Measurements from ENCODE around the gene NTMT1.

NTMT1 gene

GRCh38 chr9:129626079-129626624, at the start of gene NTMT1:
TSS of gene NTMT1 (plus strand) at chr9:129626163. CDS start at chr9:129632704, 6,541 bp downstream.
- Histone ChIP-seq H3K4me1 (ENCODE audit: control insufficient read depth, insufficient read depth, low read length) (no peaks in the 10 kb centered on the region), H3K36me3 (ENCODE audit: control insufficient read depth, insufficient read depth, low read length) (no peaks in the 10 kb centered on the region), H3K27ac (ENCODE audit: low read depth, low read length) (peak within 1 kb of the TSS; percentile 93), H3K27me3 (ENCODE audit: control insufficient read depth, insufficient read depth, low read length) (no peaks in the 10 kb centered on the region), H3K9ac (ENCODE audit: low read length) (peak within 1 kb of the TSS; percentile 95), H3K4me3 (ENCODE audit: low read length) (peak within 1 kb of the TSS; percentile 90)

GRCh38 chr9:129576546-129577543, 49.1 kb upstream of the NTMT1 start:
- H3K9ac ChIP-seq (ENCODE audit: low read length): no peak overlapping the region
- H3K27ac ChIP-seq (ENCODE audit: low read depth, low read length): no peak overlapping the region
- H3K27me3 ChIP-seq (ENCODE audit: control insufficient read depth, insufficient read depth, low read length): no peaks in the 10 kb centered on the region
- H3K36me3 ChIP-seq (ENCODE audit: control insufficient read depth, insufficient read depth, low read length): no peaks in the 10 kb centered on the region
- H3K4me1 ChIP-seq (ENCODE audit: control insufficient read depth, insufficient read depth, low read length): no peaks in the 10 kb centered on the region
- H3K4me3 ChIP-seq (ENCODE audit: low read length): no peak overlapping the region

- Histone ChIP-seq H3K27ac (ENCODE audit: low read depth, low read length) (no peak overlapping the region), H3K27me3 (ENCODE audit: control insufficient read depth, insufficient read depth, low read length) (no peaks in the 10 kb centered on the region), H3K4me3 (ENCODE audit: low read length) (no peak overlapping the region), H3K36me3 (ENCODE audit: control insufficient read depth, insufficient read depth, low read length) (no peaks in the 10 kb centered on the region), H3K9ac (ENCODE audit: low read length) (no peak overlapping the region), H3K4me1 (ENCODE audit: control insufficient read depth, insufficient read depth, low read length) (peaks cover 1% of the 10 kb centered on the region)
Observed at GRCh38 chr9:129579294-129579693, 46.7 kb upstream of the NTMT1 start.

GRCh38 chr9:129580211-129580915, 45.6 kb upstream of the NTMT1 start:
- peaks cover 4% of the 10 kb centered on the region for H3K4me1 ChIP-seq (ENCODE audit: control insufficient read depth, insufficient read depth, low read length)

GRCh38 chr9:129581505-129582189, 44.3 kb upstream of the NTMT1 start:
- H3K27ac ChIP-seq (ENCODE audit: low read depth, low read length): no peak overlapping the region
- H3K9ac ChIP-seq (ENCODE audit: low read length): no peak overlapping the region
- H3K36me3 ChIP-seq (ENCODE audit: control insufficient read depth, insufficient read depth, low read length): no peaks in the 10 kb centered on the region
- no peaks in the 10 kb centered on the region for H3K27me3 ChIP-seq (ENCODE audit: control insufficient read depth, insufficient read depth, low read length)
- H3K4me1 ChIP-seq (ENCODE audit: control insufficient read depth, insufficient read depth, low read length): peaks cover 4% of the 10 kb centered on the region
- no peak overlapping the region for H3K4me3 ChIP-seq (ENCODE audit: low read length)

More at GRCh38 chr9:129580211-129580915, 45.6 kb upstream of the NTMT1 start:
- Histone ChIP-seq H3K36me3 (ENCODE audit: control insufficient read depth, insufficient read depth, low read length) (no peaks in the 10 kb centered on the region), H3K27me3 (ENCODE audit: control insufficient read depth, insufficient read depth, low read length) (no peaks in the 10 kb centered on the region), H3K4me3 (ENCODE audit: low read length) (no peak overlapping the region), H3K27ac (ENCODE audit: low read depth, low read length) (no peak overlapping the region), H3K9ac (ENCODE audit: low read length) (no peak overlapping the region)

GRCh38 chr9:129582855-129583254, 43.1 kb upstream of the NTMT1 start:
- no peaks in the 10 kb centered on the region for H3K36me3 ChIP-seq (ENCODE audit: control insufficient read depth, insufficient read depth, low read length)
- no peaks in the 10 kb centered on the region for H3K27me3 ChIP-seq (ENCODE audit: control insufficient read depth, insufficient read depth, low read length)
- no peak overlapping the region for H3K9ac ChIP-seq (ENCODE audit: low read length)
- no peak overlapping the region for H3K27ac ChIP-seq (ENCODE audit: low read depth, low read length)
- H3K4me3 ChIP-seq (ENCODE audit: low read length): no peak overlapping the region
- peaks cover 4% of the 10 kb centered on the region for H3K4me1 ChIP-seq (ENCODE audit: control insufficient read depth, insufficient read depth, low read length)

GRCh38 chr9:129583308-129584038, 42.5 kb upstream of the NTMT1 start:
- H3K27me3 ChIP-seq (ENCODE audit: control insufficient read depth, insufficient read depth, low read length): no peaks in the 10 kb centered on the region
- H3K9ac ChIP-seq (ENCODE audit: low read length): no peak overlapping the region
- no peak overlapping the region for H3K4me3 ChIP-seq (ENCODE audit: low read length)
- H3K4me1 ChIP-seq (ENCODE audit: control insufficient read depth, insufficient read depth, low read length): peaks cover 4% of the 10 kb centered on the region
- H3K27ac ChIP-seq (ENCODE audit: low read depth, low read length): no peak overlapping the region
- H3K36me3 ChIP-seq (ENCODE audit: control insufficient read depth, insufficient read depth, low read length): no peaks in the 10 kb centered on the region

- Histone ChIP-seq H3K27me3 (ENCODE audit: control insufficient read depth, insufficient read depth, low read length) (no peaks in the 10 kb centered on the region), H3K4me3 (ENCODE audit: low read length) (no peak overlapping the region), H3K36me3 (ENCODE audit: control insufficient read depth, insufficient read depth, low read length) (no peaks in the 10 kb centered on the region), H3K27ac (ENCODE audit: low read depth, low read length) (no peak overlapping the region), H3K4me1 (ENCODE audit: control insufficient read depth, insufficient read depth, low read length) (peaks cover 4% of the 10 kb centered on the region), H3K9ac (ENCODE audit: low read length) (no peak overlapping the region)
Observed at GRCh38 chr9:129584136-129584535, 41.8 kb upstream of the NTMT1 start.

GRCh38 chr9:129585352-129585751, 40.6 kb upstream of the NTMT1 start:
- no peak overlapping the region for H3K27ac ChIP-seq (ENCODE audit: low read depth, low read length)
- H3K9ac ChIP-seq (ENCODE audit: low read length): no peak overlapping the region
- no peaks in the 10 kb centered on the region for H3K36me3 ChIP-seq (ENCODE audit: control insufficient read depth, insufficient read depth, low read length)
- H3K4me1 ChIP-seq (ENCODE audit: control insufficient read depth, insufficient read depth, low read length): peaks cover 4% of the 10 kb centered on the region
- H3K27me3 ChIP-seq (ENCODE audit: control insufficient read depth, insufficient read depth, low read length): no peaks in the 10 kb centered on the region
- no peak overlapping the region for H3K4me3 ChIP-seq (ENCODE audit: low read length)

- no peak overlapping the region for H3K9ac ChIP-seq (ENCODE audit: low read length)
- H3K4me1 ChIP-seq (ENCODE audit: control insufficient read depth, insufficient read depth, low read length): peaks cover 4% of the 10 kb centered on the region
- no peak overlapping the region for H3K27ac ChIP-seq (ENCODE audit: low read depth, low read length)
- no peak overlapping the region for H3K4me3 ChIP-seq (ENCODE audit: low read length)
- H3K27me3 ChIP-seq (ENCODE audit: control insufficient read depth, insufficient read depth, low read length): no peaks in the 10 kb centered on the region
- no peaks in the 10 kb centered on the region for H3K36me3 ChIP-seq (ENCODE audit: control insufficient read depth, insufficient read depth, low read length)
Observed at GRCh38 chr9:129586245-129586644, 39.7 kb upstream of the NTMT1 start.

- Histone ChIP-seq H3K27me3 (ENCODE audit: control insufficient read depth, insufficient read depth, low read length) (no peaks in the 10 kb centered on the region), H3K4me1 (ENCODE audit: control insufficient read depth, insufficient read depth, low read length) (peaks cover 4% of the 10 kb centered on the region), H3K36me3 (ENCODE audit: control insufficient read depth, insufficient read depth, low read length) (no peaks in the 10 kb centered on the region), H3K9ac (ENCODE audit: low read length) (no peak overlapping the region), H3K4me3 (ENCODE audit: low read length) (no peak overlapping the region), H3K27ac (ENCODE audit: low read depth, low read length) (no peak overlapping the region)
Observed at GRCh38 chr9:129586685-129587084, 39.3 kb upstream of the NTMT1 start.
